Amniotic epithelial cell (primary cell): ENCODE data around the gene RGSL1.

ENCODE experiments used
- DNase-seq: peaks from one replicate; pipeline ENCODE4 v3.0.0-alpha.2; 2010; ENCODE audit warnings: low read depth

RGSL1 gene

GRCh38 chr1:182549346-182549745 is 99.4 kb downstream of the RGSL1 start:
- DNase-seq: no peak

GRCh38 chr1:182549811-182550210 is 99.9 kb downstream of the RGSL1 start:
- DNase-seq: no peak

GRCh38 chr1:182552527-182552926 is 102.6 kb downstream of the RGSL1 start:
- DNase-seq: no peak

- no peak for DNase-seq
Observed at GRCh38 chr1:182555493-182555892, 105.5 kb downstream of the RGSL1 start.

DNA sequence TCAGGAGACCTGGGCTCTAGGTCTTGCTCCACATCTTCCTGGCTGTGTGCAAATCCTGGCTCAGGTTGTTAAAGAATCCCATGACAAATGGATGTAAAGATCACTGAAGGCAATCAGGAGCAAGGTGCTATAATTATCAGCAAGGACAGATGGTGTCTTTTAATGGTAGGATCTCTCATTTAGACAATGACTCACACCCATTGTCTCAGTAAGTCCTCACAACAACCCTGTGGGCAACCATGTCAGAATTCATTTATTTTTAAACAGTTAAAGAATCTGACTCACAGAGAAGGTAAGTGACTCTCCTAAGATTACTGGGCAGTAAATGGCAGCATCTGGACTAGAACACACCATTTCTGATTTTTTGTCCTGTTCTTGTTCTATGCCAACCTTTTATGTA is 106.3 kb downstream of the RGSL1 start:
- no peak for DNase-seq

GRCh38 chr1:182560392-182560984 is 110.5 kb downstream of the RGSL1 start:
- no peak for DNase-seq

GRCh38 chr1:182561456-182561855 is 111.5 kb downstream of the RGSL1 start:
- no peak for DNase-seq

DNA sequence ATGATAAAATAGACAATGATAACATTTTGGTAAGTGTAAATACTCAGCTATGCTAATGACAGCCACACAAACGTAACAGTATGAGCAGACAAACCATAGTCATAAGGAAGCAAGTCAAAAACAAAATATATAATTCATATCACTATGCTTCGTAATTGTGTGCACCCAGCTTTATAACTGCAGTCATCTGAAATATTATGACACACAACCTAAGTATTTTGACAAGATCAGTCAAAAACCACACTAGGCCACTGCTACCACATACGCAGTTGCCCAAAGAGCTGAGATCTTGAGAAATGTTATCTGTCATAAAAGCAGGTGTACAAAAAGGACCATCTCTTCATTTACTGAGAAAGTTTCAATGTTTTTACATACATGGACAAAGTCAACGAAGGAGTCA is 113.1 kb downstream of the RGSL1 start:
- peak; percentile 59 for DNase-seq

GRCh38 chr1:182564406-182565004 is 114.6 kb downstream of the RGSL1 start:
- DNase-seq: no peak

- peak; percentile 9 for DNase-seq
Observed at GRCh38 chr1:182565537-182565936, 115.6 kb downstream of the RGSL1 start.

- DNase-seq: no peak
Observed at GRCh38 chr1:182567629-182568028, 117.7 kb downstream of the RGSL1 start.

DNA sequence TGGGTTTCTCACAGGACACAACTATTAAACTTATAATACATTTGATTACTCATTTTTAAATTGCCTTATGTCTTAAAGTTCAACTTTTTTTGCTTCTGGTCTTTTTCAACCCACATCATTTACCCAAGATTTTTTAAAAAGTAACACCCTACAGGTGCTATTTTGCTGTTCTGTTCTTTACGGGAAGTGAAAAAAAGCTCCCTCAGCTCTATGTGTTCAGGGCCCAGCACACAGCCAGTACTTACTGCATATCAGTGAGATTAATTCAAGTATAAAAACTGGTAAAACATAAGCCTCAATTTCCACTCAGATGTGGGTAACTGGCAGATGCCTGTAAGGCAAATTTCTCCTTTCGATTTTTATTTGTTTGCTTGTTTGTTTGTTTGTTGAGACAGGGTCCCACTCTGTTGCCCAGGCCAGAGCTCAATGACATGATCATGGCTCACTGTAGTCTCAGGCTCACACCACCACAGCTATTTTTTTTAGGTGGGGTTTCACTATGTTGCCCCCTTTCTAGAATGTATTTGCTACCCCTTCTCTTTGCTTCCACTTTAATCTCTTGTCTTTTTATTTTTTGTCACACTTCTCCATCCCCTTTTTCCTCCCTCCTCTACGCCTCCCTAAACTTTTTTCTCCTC is 118.8 kb downstream of the RGSL1 start:
- DNase-seq: no peak

DNA sequence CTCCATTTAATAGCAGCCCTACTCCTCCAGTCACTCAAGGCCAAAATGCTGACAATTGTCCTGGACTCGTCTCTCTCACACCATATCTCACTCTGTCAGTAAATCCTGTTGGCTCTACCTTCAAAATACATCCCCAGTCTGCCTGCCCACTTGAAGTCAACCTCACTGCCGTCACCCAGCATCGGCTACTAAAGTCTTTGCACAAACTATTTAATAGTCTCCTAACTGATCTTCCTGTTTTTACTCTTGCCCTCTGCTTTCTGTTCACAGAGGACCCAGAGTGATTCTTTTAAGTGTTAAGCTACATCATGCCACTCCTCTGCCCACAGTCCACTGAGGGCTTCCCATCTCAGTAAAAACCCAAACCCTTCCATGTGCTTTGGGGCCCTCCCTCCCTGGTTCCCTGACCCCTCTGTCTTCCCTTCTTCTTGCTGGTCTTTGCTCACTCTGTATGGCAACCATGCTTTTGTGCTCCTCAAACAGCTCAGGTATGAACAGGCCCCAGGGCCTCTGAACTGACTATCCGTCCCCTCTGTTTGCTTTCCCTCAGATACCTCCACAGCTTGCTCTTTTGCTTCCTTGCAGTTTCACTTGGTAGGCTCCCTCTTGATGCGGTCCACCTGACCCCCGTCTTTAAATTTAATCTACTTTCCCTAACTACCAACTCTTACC is 120.1 kb downstream of the RGSL1 start:
- no peak for DNase-seq

DNA sequence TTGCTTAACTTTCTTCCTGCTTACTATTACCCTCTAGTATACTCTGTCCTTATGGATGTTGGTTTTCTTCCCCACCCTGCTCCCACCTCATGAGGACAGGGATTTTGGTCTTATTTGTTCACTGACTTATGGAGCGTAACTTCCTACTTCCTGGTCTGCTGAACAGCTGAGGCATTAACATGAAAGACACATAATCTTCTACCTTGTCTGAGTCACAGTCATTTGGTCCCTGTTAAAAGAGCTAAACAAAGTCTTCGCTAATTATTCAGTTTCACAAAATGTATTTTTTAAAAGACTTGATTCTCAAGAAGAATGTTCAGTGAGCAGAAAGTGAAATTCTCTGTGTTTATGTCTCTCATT is 120.6 kb downstream of the RGSL1 start:
- no peak for DNase-seq

GRCh38 chr1:182574156-182574555 is 124.2 kb downstream of the RGSL1 start:
- DNase-seq: no peak

- peak; percentile 85 for DNase-seq
Observed at GRCh38 chr1:182575540-182576149, 125.7 kb downstream of the RGSL1 start.

GRCh38 chr1:182580736-182581135 is 130.8 kb downstream of the RGSL1 start:
- DNase-seq: no peak

GRCh38 chr1:182584746-182585145 is 134.8 kb downstream of the RGSL1 start:
- no peak for DNase-seq

DNA sequence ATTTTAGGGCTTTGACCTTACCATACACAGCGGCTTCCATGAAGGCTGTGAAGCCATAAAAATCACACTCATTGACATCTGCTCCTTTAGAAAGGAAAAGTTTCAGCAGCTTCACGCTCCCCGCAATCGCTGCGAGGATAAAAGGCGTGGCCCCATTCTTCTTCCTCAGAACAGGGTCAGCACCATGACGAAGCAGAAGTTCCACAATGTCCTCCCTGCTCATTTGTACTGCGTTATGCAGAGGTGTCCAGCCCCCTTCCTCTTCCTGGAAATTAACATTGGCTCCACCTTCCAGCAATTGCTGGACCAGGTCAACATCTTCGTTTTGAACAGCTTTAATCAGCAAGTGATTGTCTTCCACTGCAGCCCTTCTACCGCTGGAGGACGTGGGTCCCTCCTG is 136.4 kb downstream of the RGSL1 start:
- no peak for DNase-seq

DNA sequence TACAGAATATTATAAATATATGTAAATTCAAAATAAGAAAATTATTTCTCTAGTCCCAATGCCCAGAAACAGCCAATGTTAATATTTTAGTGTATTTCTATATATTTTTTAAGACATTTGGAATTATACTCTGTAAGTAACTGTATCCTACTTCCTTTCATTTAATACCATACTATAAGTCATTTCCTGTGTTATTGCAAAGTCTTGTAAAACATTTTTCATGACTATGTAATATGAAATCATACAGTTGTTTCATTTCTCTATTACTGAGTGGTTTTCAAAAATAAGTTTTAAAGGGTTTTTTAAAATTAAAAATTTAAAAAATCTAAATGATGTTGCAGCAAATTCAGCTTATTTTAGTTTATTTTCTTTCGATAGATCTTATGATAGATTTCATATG is 137.1 kb downstream of the RGSL1 start:
- no peak for DNase-seq

DNA sequence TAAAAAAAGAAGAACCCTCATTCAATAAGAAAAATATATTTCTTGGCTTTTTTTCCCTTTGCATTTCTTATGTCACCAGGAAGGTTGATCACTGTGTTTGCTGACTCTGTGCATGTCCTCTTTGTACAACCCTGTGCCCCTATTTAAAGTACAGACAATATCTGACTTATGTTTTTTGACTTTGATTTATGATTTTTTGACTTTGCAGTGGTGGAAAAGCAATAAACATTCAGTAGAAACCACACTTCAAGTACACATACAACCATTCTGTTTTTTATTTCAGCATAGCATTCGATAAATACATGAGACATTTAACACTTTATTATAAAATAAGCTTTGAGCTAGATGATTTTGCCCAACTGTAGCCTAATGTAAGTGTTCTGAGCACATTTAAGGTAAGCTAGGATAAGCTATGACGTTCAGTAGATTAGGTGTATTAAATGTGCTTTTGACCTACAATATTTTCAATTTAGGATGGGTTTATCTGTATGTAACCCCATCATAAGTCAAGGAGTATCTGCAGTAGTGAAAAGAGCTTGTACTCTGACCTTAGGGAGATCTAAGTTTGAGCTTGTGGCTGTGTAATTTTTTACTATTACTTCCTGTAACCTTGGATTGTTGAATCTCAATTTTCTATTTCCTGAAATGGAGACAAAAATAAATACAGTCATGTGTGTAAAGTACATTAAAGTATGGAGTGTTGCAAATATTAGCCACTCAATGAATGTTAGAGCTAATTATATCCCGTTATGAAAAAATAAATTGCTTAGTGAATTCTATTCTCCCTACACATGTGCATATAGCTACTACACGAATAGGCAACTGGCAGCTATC is 137.9 kb downstream of the RGSL1 start:
- DNase-seq: no peak
